MCF 10A (cell line): ENCODE data around the gene LEUTX. TPM values are rescaled to one million over a fixed set of nuclear protein-coding genes. Genes with fewer than 3 reads are reported as not detected.

Experiments
- BruUV-seq: library from RNA; stranded (reverse); fragments of 400-500 nt; replicated peaks from 2 replicates; lab custom pipeline; 2021; lab: Mats Ljungman, UMichigan
- CTCF ChIA-PET: fragments of 300-600 bp; sonication (Branson Sonifier 250); formaldehyde crosslinking; extraction: SDS; loops from one replicate; lab custom pipeline; 2021; ENCODE audit warnings: antibody characterized with exemption, inconsistent platforms; lab: Yijun Ruan, JAX
- POLR2A ChIA-PET: fragments of 300-600, 350-650 bp; sonication (Branson Sonifier 250); formaldehyde crosslinking; extraction: SDS; loops from one replicate; lab custom pipeline; 2020; ENCODE audit warnings: antibody characterized with exemption, inconsistent platforms; lab: Yijun Ruan, JAX
- DNase-seq: peaks from one replicate; pipeline ENCODE4 v3.0.0-alpha.2; 2018; ENCODE audit not compliant: unreplicated experiment
- H3K27ac Mint-ChIP-seq: one replicate; pipeline ENCODE4 v1.8.0; 2022; ENCODE audit warnings: mild to moderate bottlenecking, low read depth, mixed read lengths; ENCODE audit not compliant: unreplicated experiment
- H3K27me3 Mint-ChIP-seq: one replicate; pipeline ENCODE4 v1.8.0; 2022; ENCODE audit warnings: mixed read lengths; ENCODE audit not compliant: insufficient read depth, unreplicated experiment
- H3K36me3 Mint-ChIP-seq: one replicate; pipeline ENCODE4 v1.8.0; 2022; ENCODE audit warnings: mild to moderate bottlenecking, moderate library complexity, mixed read lengths; ENCODE audit not compliant: insufficient read depth, unreplicated experiment
- H3K4me1 Mint-ChIP-seq: one replicate; pipeline ENCODE4 v1.8.0; 2022; ENCODE audit warnings: mixed read lengths; ENCODE audit not compliant: insufficient read depth, unreplicated experiment
- H3K4me3 Mint-ChIP-seq: one replicate; pipeline ENCODE4 v1.8.0; 2022; ENCODE audit warnings: mild to moderate bottlenecking, moderate library complexity, mixed read lengths; ENCODE audit not compliant: unreplicated experiment
- H3K9me3 Mint-ChIP-seq: one replicate; pipeline ENCODE4 v1.8.0; 2022; ENCODE audit warnings: mixed read lengths; ENCODE audit not compliant: unreplicated experiment
- CTCF ChIP-seq: fragments of 200-600 bp; IDR thresholded peaks from one replicate; pipeline ENCODE4 v1.8.0; 2022; ENCODE audit warnings: antibody characterized with exemption, mild to moderate bottlenecking; ENCODE audit not compliant: unreplicated experiment
- intact Hi-C: fragments of 100-400 bp; cut with micrococcal nuclease; formaldehyde crosslinking; loops from 2 replicates; pipeline ENCODE4 v1.14.1; 2022
- total RNA-seq: library from RNA; stranded (reverse); gene quantifications from 2 replicates; pipeline ENCODE4 v1.2.3, GENCODE V29; 2022

The LEUTX gene
- total RNA-seq, 1 experiment from 2014 or later = not detected

- no TSS peak for BruUV-seq
- POLR2A ChIA-PET = no interaction called here
- CTCF ChIA-PET = interaction anchor here (0.6 to 1.2 kb wide), 2 partner anchors 16 to 65 kb away, joined by 3 to 4 read pairs; no protein-coding TSS in a partner anchor
- no peak for DNase-seq
- Mint-ChIP-seq H3K9me3 (no peaks in the 10 kb centered on the region), H3K36me3 (no peaks in the 10 kb centered on the region), H3K4me1 (no peaks in the 10 kb centered on the region), H3K4me3 (no peak overlapping the region), H3K27ac (no peak overlapping the region), H3K27me3 (peaks cover 42% of the 10 kb centered on the region)
- intact Hi-C loops = no loop called here
- no peak for TF ChIP-seq CTCF
Observed at GRCh38 chr19:39749981-39750380, 28.7 kb upstream of the LEUTX start.

- intact Hi-C loops = no loop called here
- ChIA-PET POLR2A (no interaction called here), CTCF (interaction anchor here (2.5 kb wide), 1 partner anchor 12 kb away, joined by 8 read pairs; no protein-coding TSS in a partner anchor)
- TF ChIP-seq CTCF = no peak
- no peak overlapping the region for H3K4me3 Mint-ChIP-seq
- H3K27me3 Mint-ChIP-seq = peaks cover 23% of the 10 kb centered on the region
- no peak overlapping the region for H3K27ac Mint-ChIP-seq
- DNase-seq = no peak
- H3K4me1 Mint-ChIP-seq = no peaks in the 10 kb centered on the region
- BruUV-seq = no TSS peak
- H3K36me3 Mint-ChIP-seq = no peaks in the 10 kb centered on the region
- no peaks in the 10 kb centered on the region for H3K9me3 Mint-ChIP-seq
Observed at GRCh38 chr19:39752390-39752789, 26.3 kb upstream of the LEUTX start.

GRCh38 chr19:39752795-39753194, 25.9 kb upstream of the LEUTX start:
- POLR2A ChIA-PET = no interaction called here
- Mint-ChIP-seq H3K27me3 (peaks cover 23% of the 10 kb centered on the region), H3K9me3 (no peaks in the 10 kb centered on the region), H3K4me1 (no peaks in the 10 kb centered on the region), H3K4me3 (no peak overlapping the region), H3K36me3 (no peaks in the 10 kb centered on the region), H3K27ac (no peak overlapping the region)
- BruUV-seq = no TSS peak
- CTCF ChIA-PET = interaction anchor here (2.5 kb wide), 1 partner anchor 12 kb away, joined by 8 read pairs; no protein-coding TSS in a partner anchor
- no peak for DNase-seq
- intact Hi-C loops = no loop called here
- TF ChIP-seq CTCF = no peak

- CTCF ChIA-PET = interaction anchor here (0.8 to 2.5 kb wide), 2 partner anchors 10 to 38 kb away, joined by 3 to 8 read pairs; no protein-coding TSS in a partner anchor
- no peaks in the 10 kb centered on the region for H3K4me1 Mint-ChIP-seq
- intact Hi-C loops = no loop called here
- TF ChIP-seq CTCF = no peak
- H3K27ac Mint-ChIP-seq = no peak overlapping the region
- DNase-seq = no peak
- no peaks in the 10 kb centered on the region for H3K36me3 Mint-ChIP-seq
- H3K9me3 Mint-ChIP-seq = no peaks in the 10 kb centered on the region
- no TSS peak for BruUV-seq
- no peak overlapping the region for H3K4me3 Mint-ChIP-seq
- POLR2A ChIA-PET = no interaction called here
- H3K27me3 Mint-ChIP-seq = peaks cover 15% of the 10 kb centered on the region
Observed at GRCh38 chr19:39754544-39754943, 24.1 kb upstream of the LEUTX start.
